A673 (cell line): ENCODE data around the gene TUBGCP3.

ENCODE experiments used
- EZH2 ChIP-seq: fragments of 200-600 bp; sonication (generic); IDR thresholded peaks from 2 replicates; pipeline ENCODE4 v1.6.1; 2017; ENCODE audit warnings: borderline replicate concordance, low read depth, mild to moderate bottlenecking, mixed read lengths, antibody characterized with exemption, low read length; ENCODE audit not compliant: poor library complexity, severe bottlenecking
- TF ChIP-seq, protein P1 (sequence below): fragments of 300-800, 200-600 bp; sonication (generic); conservative IDR thresholded peaks from 2 replicates; pipeline ENCODE4 v1.5.1; 2017; ENCODE audit warnings: low read depth, mild to moderate bottlenecking, antibody characterized with exemption, low read length, moderate library complexity, mixed read lengths

DNA sequence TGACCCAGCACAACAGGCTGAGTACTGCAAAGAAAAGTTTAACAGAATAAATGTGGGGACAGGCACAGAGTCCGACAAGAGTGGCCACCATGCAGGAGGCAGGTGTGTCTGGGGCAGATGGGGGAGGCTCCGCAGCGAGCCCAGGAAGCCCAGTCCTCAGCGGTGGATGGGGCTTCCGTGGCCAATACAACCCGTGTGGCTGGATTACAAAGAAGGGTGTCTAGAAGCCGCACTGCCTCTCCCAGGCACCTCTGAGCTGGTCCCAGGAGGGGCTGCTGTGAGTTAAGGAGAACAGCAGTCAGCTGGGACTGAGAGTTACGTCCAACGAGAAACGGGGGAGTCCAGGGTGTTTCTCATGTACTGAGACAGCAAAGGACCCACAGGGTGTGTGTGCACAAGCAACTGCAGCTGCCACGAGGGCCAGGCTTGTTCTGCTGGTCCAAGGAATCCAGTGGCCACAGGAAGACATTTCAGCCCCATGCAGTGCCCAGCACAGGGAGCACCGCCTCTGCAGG lies 141.5 kb downstream of the TUBGCP3 start:
- TF ChIP-seq, protein P1, sequence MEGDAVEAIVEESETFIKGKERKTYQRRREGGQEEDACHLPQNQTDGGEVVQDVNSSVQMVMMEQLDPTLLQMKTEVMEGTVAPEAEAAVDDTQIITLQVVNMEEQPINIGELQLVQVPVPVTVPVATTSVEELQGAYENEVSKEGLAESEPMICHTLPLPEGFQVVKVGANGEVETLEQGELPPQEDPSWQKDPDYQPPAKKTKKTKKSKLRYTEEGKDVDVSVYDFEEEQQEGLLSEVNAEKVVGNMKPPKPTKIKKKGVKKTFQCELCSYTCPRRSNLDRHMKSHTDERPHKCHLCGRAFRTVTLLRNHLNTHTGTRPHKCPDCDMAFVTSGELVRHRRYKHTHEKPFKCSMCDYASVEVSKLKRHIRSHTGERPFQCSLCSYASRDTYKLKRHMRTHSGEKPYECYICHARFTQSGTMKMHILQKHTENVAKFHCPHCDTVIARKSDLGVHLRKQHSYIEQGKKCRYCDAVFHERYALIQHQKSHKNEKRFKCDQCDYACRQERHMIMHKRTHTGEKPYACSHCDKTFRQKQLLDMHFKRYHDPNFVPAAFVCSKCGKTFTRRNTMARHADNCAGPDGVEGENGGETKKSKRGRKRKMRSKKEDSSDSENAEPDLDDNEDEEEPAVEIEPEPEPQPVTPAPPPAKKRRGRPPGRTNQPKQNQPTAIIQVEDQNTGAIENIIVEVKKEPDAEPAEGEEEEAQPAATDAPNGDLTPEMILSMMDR, result no peak
- TF ChIP-seq EZH2, result no peak
